ENCODE results near the gene LYPD6B.

DNA sequence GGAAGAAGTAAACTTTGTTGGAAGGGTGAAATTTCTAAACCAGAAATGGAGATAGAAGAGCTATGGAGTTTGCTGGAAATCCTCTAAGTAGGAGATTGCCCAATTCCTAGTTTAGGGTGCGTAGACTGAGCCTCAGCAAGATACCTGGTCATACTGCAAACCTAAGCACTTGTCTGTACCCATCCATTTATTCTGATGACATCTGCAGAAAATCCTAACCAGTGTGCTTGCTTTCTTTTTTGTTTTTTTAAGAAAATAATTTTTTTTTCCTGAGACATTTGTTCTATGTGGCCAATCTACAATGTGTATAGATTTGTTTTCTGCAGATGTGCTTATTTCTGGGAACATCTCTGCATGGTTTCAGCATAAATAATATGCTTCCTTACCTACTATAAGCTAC lies 144.7 kb downstream of the LYPD6B start:
- TF ChIP-seq CTCF (IDR thresholded peaks at IDR 0.05; ENCODE audit: low read length) (no peak), EZH2 (optimal IDR thresholded peaks at IDR 0.05; ENCODE audit: low read depth, low read length) (no peak), EZH2phosphoT487 (IDR thresholded peaks at IDR 0.05; ENCODE audit: low read length) (no peak)
